Osteocyte (in vitro differentiated cells): ENCODE data around the gene ARG2. TPM values are rescaled to one million over a fixed set of nuclear protein-coding genes. Genes with fewer than 3 reads are reported as not detected.

ENCODE experiments used
- DNase-seq: peaks from one replicate; pipeline ENCODE4 v3.0.0; 2021; ENCODE audit warnings: mixed read lengths; ENCODE audit not compliant: unreplicated experiment; ENCODE audit errors: extremely low spot score
- H3K27ac Mint-ChIP-seq: one replicate; pipeline ENCODE4 v1.8.0; 2021; ENCODE audit warnings: mild to moderate bottlenecking, mixed read lengths; ENCODE audit not compliant: unreplicated experiment
- H3K27me3 Mint-ChIP-seq: one replicate; pipeline ENCODE4 v1.8.0; 2021; ENCODE audit warnings: mixed read lengths; ENCODE audit not compliant: unreplicated experiment
- H3K36me3 Mint-ChIP-seq: one replicate; pipeline ENCODE4 v1.8.0; 2021; ENCODE audit warnings: mixed read lengths; ENCODE audit not compliant: unreplicated experiment
- H3K4me1 Mint-ChIP-seq: one replicate; pipeline ENCODE4 v1.8.0; 2021; ENCODE audit warnings: mixed read lengths; ENCODE audit not compliant: unreplicated experiment
- H3K4me3 Mint-ChIP-seq: one replicate; pipeline ENCODE4 v1.8.0; 2021; ENCODE audit warnings: mild to moderate bottlenecking, moderate library complexity, mixed read lengths; ENCODE audit not compliant: unreplicated experiment
- H3K9me3 Mint-ChIP-seq: one replicate; pipeline ENCODE4 v1.8.0; 2021; ENCODE audit warnings: mixed read lengths; ENCODE audit not compliant: unreplicated experiment
- CTCF ChIP-seq: fragments of 200-600 bp; sonication (generic); IDR thresholded peaks from 2 replicates; pipeline ENCODE4 v1.5.0; 2021; ENCODE audit warnings: antibody characterized with exemption, mild to moderate bottlenecking, moderate library complexity
- total RNA-seq: library from RNA; stranded (reverse); gene quantifications from 2 replicates; pipeline ENCODE4 v1.2.1, GENCODE V29; 2021

Gene ARG2
- total RNA-seq, 1 donor from 2014 or later, result 4.2 TPM

GRCh38 chr14:67580336-67581171, 39.2 kb upstream of the ARG2 start:
- Mint-ChIP-seq H3K4me1 (no peaks in the 10 kb centered on the region), H3K27ac (no peak overlapping the region), H3K9me3 (no peaks in the 10 kb centered on the region), H3K4me3 (no peak overlapping the region), H3K27me3 (no peaks in the 10 kb centered on the region), H3K36me3 (no peaks in the 10 kb centered on the region)
- no peak for DNase-seq
- TF ChIP-seq CTCF, result no peak

- TF ChIP-seq CTCF, result no peak
- H3K4me3 Mint-ChIP-seq, result no peak overlapping the region
- H3K9me3 Mint-ChIP-seq, result no peaks in the 10 kb centered on the region
- no peaks in the 10 kb centered on the region for H3K4me1 Mint-ChIP-seq
- no peak overlapping the region for H3K27ac Mint-ChIP-seq
- no peaks in the 10 kb centered on the region for H3K27me3 Mint-ChIP-seq
- no peaks in the 10 kb centered on the region for H3K36me3 Mint-ChIP-seq
- DNase-seq, result no peak
These were observed 38.1 kb upstream of the ARG2 start for GRCh38 chr14:67581643-67582042.

GRCh38 chr14:67582061-67582460, 37.7 kb upstream of the ARG2 start:
- H3K27me3 Mint-ChIP-seq, result no peaks in the 10 kb centered on the region
- TF ChIP-seq CTCF, result no peak
- H3K27ac Mint-ChIP-seq, result no peak overlapping the region
- no peaks in the 10 kb centered on the region for H3K4me1 Mint-ChIP-seq
- no peak for DNase-seq
- no peak overlapping the region for H3K4me3 Mint-ChIP-seq
- no peaks in the 10 kb centered on the region for H3K9me3 Mint-ChIP-seq
- H3K36me3 Mint-ChIP-seq, result no peaks in the 10 kb centered on the region

GRCh38 chr14:67583711-67584644, 35.7 kb upstream of the ARG2 start:
- Mint-ChIP-seq H3K27ac (no peak overlapping the region), H3K9me3 (no peaks in the 10 kb centered on the region), H3K36me3 (peaks cover 3% of the 10 kb centered on the region), H3K4me3 (no peak overlapping the region), H3K4me1 (no peaks in the 10 kb centered on the region), H3K27me3 (no peaks in the 10 kb centered on the region)
- DNase-seq, result no peak
- TF ChIP-seq CTCF, result peak; percentile 74

- DNase-seq, result no peak
- Mint-ChIP-seq H3K9me3 (no peaks in the 10 kb centered on the region), H3K36me3 (peaks cover 9% of the 10 kb centered on the region), H3K4me1 (no peaks in the 10 kb centered on the region), H3K27me3 (no peaks in the 10 kb centered on the region), H3K4me3 (no peak overlapping the region), H3K27ac (no peak overlapping the region)
- no peak for TF ChIP-seq CTCF
These were observed 34.7 kb upstream of the ARG2 start for GRCh38 chr14:67584978-67585377.
